HL-60 (cell line): ENCODE measurements around the gene DCX.

Experiments used
- CTCF ChIP-seq: IDR thresholded peaks from one replicate; pipeline ENCODE4 v1.5.1; 2011; ENCODE audit warnings: low read length, control low read depth, inconsistent platforms; ENCODE audit not compliant: insufficient read depth
- GABPA ChIP-seq: IDR thresholded peaks from 2 replicates; pipeline ENCODE4 v1.6.1; 2012; ENCODE audit warnings: low read depth
- POLR2AphosphoS5 ChIP-seq: IDR thresholded peaks from 2 replicates; pipeline ENCODE4 v1.6.1; 2012; ENCODE audit warnings: low read depth
- SPI1 ChIP-seq: IDR thresholded peaks from 2 replicates; pipeline ENCODE4 v1.6.1; 2012; ENCODE audit warnings: low read depth, mild to moderate bottlenecking, borderline replicate concordance

- TF ChIP-seq CTCF (no peak), POLR2AphosphoS5 (no peak), GABPA (no peak), SPI1 (no peak)
Measured at GRCh38 chrX:111409326-111409725, 2.7 kb downstream of the DCX start.
